PC-9 (cell line): ENCODE data around the gene NYAP2. TPM values are rescaled to one million over a fixed set of nuclear protein-coding genes. Genes with fewer than 3 reads are reported as not detected.

ENCODE experiments used
- BruUV-seq: library from RNA; stranded (reverse); fragments of 400-500 nt; replicated peaks from 2 replicates; lab custom pipeline; 2021; lab: Mats Ljungman, UMichigan
- CTCF ChIA-PET: fragments of 300-600 bp; sonication (Branson Sonifier 250); formaldehyde crosslinking; loops from one replicate; lab custom pipeline; 2022; ENCODE audit warnings: antibody characterized with exemption; lab: Charles Lee
- POLR2A ChIA-PET: fragments of 300-600 bp; sonication (Branson Sonifier 250); formaldehyde crosslinking; loops from one replicate; lab custom pipeline; 2022; ENCODE audit warnings: antibody characterized with exemption; ENCODE audit not compliant: unreplicated experiment; lab: Charles Lee
- DNase-seq, 2 experiments: peaks; one replicate each; pipeline versions ENCODE4 v3.0.0 to v3.0.0-alpha.2; 2015 to 2022; ENCODE audit warnings: mixed read lengths in 1 of 2
- H2AFZ ChIP-seq: fragments of 200-600 bp; sonication (generic); 2 replicates; pipeline ENCODE4 v1.8.1; 2017; ENCODE audit warnings: antibody characterized with exemption
- H3F3A ChIP-seq: fragments of 200-600 bp; sonication (generic); 2 replicates; pipeline ENCODE4 v1.8.1; 2017; ENCODE audit warnings: antibody characterized with exemption, mild to moderate bottlenecking, low read depth; ENCODE audit not compliant: insufficient read depth
- H3K27ac ChIP-seq: fragments of 200-600 bp; sonication (generic); 2 replicates; pipeline ENCODE4 v1.6.1; 2016; ENCODE audit warnings: mixed run types
- H3K27me3 ChIP-seq: fragments of 200-600 bp; sonication (generic); 2 replicates; pipeline ENCODE4 v1.6.1; 2016; ENCODE audit warnings: low read depth, mixed run types; ENCODE audit not compliant: insufficient read depth
- H3K36me3 ChIP-seq: fragments of 200-600 bp; sonication (generic); 2 replicates; pipeline ENCODE4 v1.6.1; 2016; ENCODE audit warnings: low read depth, mixed run types
- H3K4me1 ChIP-seq: fragments of 200-600 bp; sonication (generic); replicated peaks from 2 replicates; pipeline ENCODE4 v1.6.1; 2016; ENCODE audit warnings: mixed run types; ENCODE audit not compliant: insufficient read depth
- H3K4me2 ChIP-seq: fragments of 200-600 bp; sonication (generic); 2 replicates; pipeline ENCODE4 v1.6.1; 2017; ENCODE audit warnings: mixed run types
- H3K4me3 ChIP-seq: fragments of 200-600 bp; sonication (generic); 2 replicates; pipeline ENCODE4 v1.6.1; 2016; ENCODE audit warnings: mixed run types
- H3K79me2 ChIP-seq: fragments of 200-600 bp; sonication (generic); 2 replicates; pipeline ENCODE4 v1.6.1; 2017; ENCODE audit warnings: low read depth, mixed run types
- H3K9me2 ChIP-seq: fragments of 200-600 bp; sonication (generic); 2 replicates; pipeline ENCODE4 v1.8.1; 2017; ENCODE audit warnings: mild to moderate bottlenecking; ENCODE audit not compliant: insufficient read depth
- H3K9me3 ChIP-seq: fragments of 200-600 bp; sonication (generic); 2 replicates; pipeline ENCODE4 v1.8.1; 2016; ENCODE audit warnings: low read depth; ENCODE audit not compliant: insufficient read depth
- H4K20me1 ChIP-seq: fragments of 200-600 bp; sonication (generic); 2 replicates; pipeline ENCODE4 v1.8.1; 2017; ENCODE audit not compliant: insufficient read depth
- EZH2 ChIP-seq: fragments of 200-600 bp; sonication (generic); IDR thresholded peaks from 2 replicates; pipeline ENCODE4 v1.8.0; 2017; ENCODE audit warnings: antibody characterized with exemption, low read depth
- intact Hi-C: fragments of 100-400 bp; cut with micrococcal nuclease; formaldehyde crosslinking; loops from one replicate; pipeline ENCODE4 v1.10.0; 2022; ENCODE audit not compliant: unreplicated experiment
- total RNA-seq: library from RNA; stranded (reverse); gene quantifications from 2 replicates; pipeline ENCODE4 v1.2.3, GENCODE V29; 2021
- TF ChIP-seq, protein P1 (sequence below): fragments of 200-600 bp; sonication (generic); conservative IDR thresholded peaks from 2 replicates; pipeline ENCODE4 v1.6.1; 2017; ENCODE audit warnings: mixed run types, antibody characterized with exemption, mild to moderate bottlenecking, moderate library complexity

Gene NYAP2
- total RNA-seq, 1 experiment from 2014 or later = 0.65 TPM

DNA sequence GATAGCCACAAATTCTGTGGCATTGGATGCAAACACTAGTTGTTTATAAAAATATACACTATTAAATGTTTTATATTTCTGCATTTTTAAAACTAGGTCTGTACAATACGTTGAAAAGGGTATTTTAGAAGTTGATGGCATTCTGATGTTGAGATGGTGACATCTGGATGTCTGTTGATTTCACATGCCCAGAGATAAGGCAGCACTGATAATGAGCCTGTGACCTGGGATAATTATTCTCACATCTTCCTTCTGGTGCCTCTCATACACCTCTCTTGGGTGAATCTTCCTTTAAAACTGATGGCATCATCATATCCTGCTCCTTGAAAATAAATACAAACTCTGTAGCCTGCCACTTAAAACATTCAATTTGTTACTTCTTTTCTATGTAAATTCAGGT, 208.6 kb downstream of the NYAP2 start:
- Histone ChIP-seq H3K27ac (no peak overlapping the region), H3K36me3 (no peaks in the 10 kb centered on the region), H3K4me2 (no peak overlapping the region), H3K4me3 (no peak overlapping the region), H2AFZ (no peak overlapping the region), H3K79me2 (no peaks in the 10 kb centered on the region), H3K9me3 (no peaks in the 10 kb centered on the region), H3F3A (no peaks in the 10 kb centered on the region), H3K4me1 (no peaks in the 10 kb centered on the region), H3K9me2 (no peaks in the 10 kb centered on the region), H3K27me3 (no peaks in the 10 kb centered on the region), H4K20me1 (no peaks in the 10 kb centered on the region)
- TF ChIP-seq, protein P1, sequence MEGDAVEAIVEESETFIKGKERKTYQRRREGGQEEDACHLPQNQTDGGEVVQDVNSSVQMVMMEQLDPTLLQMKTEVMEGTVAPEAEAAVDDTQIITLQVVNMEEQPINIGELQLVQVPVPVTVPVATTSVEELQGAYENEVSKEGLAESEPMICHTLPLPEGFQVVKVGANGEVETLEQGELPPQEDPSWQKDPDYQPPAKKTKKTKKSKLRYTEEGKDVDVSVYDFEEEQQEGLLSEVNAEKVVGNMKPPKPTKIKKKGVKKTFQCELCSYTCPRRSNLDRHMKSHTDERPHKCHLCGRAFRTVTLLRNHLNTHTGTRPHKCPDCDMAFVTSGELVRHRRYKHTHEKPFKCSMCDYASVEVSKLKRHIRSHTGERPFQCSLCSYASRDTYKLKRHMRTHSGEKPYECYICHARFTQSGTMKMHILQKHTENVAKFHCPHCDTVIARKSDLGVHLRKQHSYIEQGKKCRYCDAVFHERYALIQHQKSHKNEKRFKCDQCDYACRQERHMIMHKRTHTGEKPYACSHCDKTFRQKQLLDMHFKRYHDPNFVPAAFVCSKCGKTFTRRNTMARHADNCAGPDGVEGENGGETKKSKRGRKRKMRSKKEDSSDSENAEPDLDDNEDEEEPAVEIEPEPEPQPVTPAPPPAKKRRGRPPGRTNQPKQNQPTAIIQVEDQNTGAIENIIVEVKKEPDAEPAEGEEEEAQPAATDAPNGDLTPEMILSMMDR = no peak
- TF ChIP-seq EZH2 = no peak
- POLR2A ChIA-PET = no interaction called here
- intact Hi-C loops = no loop called here
- no TSS peak for BruUV-seq
- no peak for DNase-seq
- CTCF ChIA-PET = no interaction called here

DNA sequence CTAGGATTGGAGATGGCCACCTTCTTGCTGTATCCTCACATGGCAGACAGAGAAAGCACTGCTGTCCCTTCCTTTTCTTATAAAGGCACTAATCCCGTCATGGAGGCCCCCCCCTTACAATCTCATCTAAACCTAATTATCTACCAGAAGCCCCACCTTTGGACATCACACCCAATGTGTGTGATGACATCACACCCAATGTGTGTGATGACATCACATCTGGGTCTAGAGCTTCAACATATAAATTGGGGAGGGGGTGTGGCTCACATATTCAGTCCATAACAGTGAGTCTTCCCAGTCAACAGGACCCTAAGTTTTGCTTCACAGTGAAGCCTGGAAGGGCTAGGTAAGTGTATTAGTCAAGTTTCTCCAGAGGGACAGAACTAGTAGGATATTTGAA, 213.1 kb downstream of the NYAP2 start:
- Histone ChIP-seq H3K9me3 (no peaks in the 10 kb centered on the region), H3K9me2 (no peaks in the 10 kb centered on the region; the same call in 1 of the 2 replicates), H4K20me1 (no peaks in the 10 kb centered on the region), H3K79me2 (no peaks in the 10 kb centered on the region), H3K27ac (no peak overlapping the region), H3K4me3 (no peak overlapping the region), H3K4me1 (no peaks in the 10 kb centered on the region), H3F3A (no peaks in the 10 kb centered on the region), H2AFZ (no peak overlapping the region), H3K4me2 (no peak overlapping the region), H3K36me3 (no peaks in the 10 kb centered on the region), H3K27me3 (no peaks in the 10 kb centered on the region)
- CTCF ChIA-PET = no interaction called here
- BruUV-seq = no TSS peak
- TF ChIP-seq, protein P1 = no peak
- TF ChIP-seq EZH2 = no peak
- DNase-seq = no peak
- POLR2A ChIA-PET = no interaction called here
- intact Hi-C loops = no loop called here

DNA sequence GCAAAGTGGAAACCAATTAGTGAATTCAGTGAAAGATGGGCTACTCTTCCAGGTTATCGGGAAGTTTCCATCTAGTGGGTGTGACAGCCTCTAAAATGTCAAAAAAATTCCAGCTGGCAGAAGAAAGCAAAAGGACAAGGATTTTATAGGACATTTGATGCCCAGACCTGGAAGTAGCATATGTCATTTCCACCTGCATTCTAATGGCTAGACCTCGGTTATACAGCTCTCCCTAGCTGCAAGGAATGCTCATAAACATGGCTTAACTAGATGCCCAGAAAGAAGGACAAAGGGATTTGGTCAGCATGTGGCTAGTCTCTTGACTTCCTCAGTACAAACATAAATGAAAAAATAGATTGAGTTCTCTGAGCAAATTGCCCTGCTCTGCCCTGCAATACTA, 215.4 kb downstream of the NYAP2 start:
- TF ChIP-seq, protein P1 = no peak
- TF ChIP-seq EZH2 = no peak
- H3K9me2 ChIP-seq = no peaks in the 10 kb centered on the region; the same call in 1 of the 2 replicates
- H4K20me1 ChIP-seq = no peaks in the 10 kb centered on the region
- H2AFZ ChIP-seq = no peak overlapping the region
- ChIA-PET POLR2A (no interaction called here), CTCF (interaction anchor here (0.6 kb wide), 1 partner anchor 45 kb away, joined by 6 read pairs; no protein-coding TSS in a partner anchor)
- H3F3A ChIP-seq = no peaks in the 10 kb centered on the region
- no peaks in the 10 kb centered on the region for H3K9me3 ChIP-seq
- intact Hi-C loops = no loop called here
- no peaks in the 10 kb centered on the region for H3K79me2 ChIP-seq
- no TSS peak for BruUV-seq
- no peak for DNase-seq
- no peaks in the 10 kb centered on the region for H3K4me1 ChIP-seq
- H3K27me3 ChIP-seq = no peaks in the 10 kb centered on the region
- H3K36me3 ChIP-seq = no peaks in the 10 kb centered on the region
- no peak overlapping the region for H3K4me3 ChIP-seq
- H3K27ac ChIP-seq = no peak overlapping the region
- H3K4me2 ChIP-seq = no peak overlapping the region
